ENCODE measurements around the gene DENND1B.
"Not testable (repeated sequence)": the region's sequence is repeated elsewhere in the genome, so short reads cannot be mapped to it uniquely, and the experiment has no call there.

DENND1B gene

GRCh38 chr1:197743578-197743977, 31.7 kb downstream of the DENND1B start:
- DNase-seq (ENCODE audit: low read depth): no peak

- no peak for DNase-seq (ENCODE audit: low read depth)
These were observed 34.3 kb downstream of the DENND1B start for GRCh38 chr1:197740992-197741391.

- no peak for DNase-seq (ENCODE audit: low read depth)
These were observed 36.4 kb downstream of the DENND1B start for GRCh38 chr1:197738927-197739326.

GRCh38 chr1:197737916-197738315, 37.4 kb downstream of the DENND1B start:
- no peak for DNase-seq (ENCODE audit: low read depth)

DNA sequence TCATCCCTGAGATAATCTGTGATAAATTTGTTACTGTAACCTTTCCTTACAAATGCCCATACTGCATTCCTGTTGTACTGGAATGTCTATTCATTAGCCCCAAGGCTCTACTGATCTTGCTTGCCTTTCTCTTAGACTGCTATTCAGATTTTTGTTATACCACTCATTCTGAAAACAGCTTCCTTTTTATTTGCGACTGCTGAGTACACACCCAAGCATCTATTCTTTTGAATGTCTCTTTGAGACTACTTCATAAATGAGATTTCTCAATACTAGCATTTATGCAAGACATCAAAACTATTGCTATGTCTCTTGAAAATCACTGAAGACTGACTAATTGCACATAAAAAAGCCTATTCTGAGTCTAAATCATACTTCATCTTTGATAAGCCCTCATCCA, 38.6 kb downstream of the DENND1B start:
- DNase-seq (ENCODE audit: low read depth): no peak

DNA sequence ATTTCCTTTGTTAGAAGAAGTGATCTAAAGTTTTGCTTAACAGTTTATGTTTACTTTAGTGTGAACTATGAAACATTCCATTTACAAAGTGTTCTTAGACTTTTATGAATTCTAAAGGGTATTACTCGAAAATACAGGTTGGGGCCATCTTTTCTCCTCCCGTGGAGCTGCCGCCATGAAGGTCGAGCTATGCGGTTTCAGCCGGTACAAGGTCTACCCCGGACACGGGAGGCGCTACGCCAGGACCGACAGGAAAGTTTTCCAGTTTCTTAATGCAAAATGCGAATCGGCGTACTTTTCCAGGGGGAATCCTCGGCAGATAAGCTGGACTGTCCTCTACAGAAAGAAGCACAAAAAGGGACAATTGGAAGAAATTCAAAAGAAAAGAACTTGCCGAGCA, 39.8 kb downstream of the DENND1B start:
- DNase-seq (ENCODE audit: low read depth): no peak

- DNase-seq (ENCODE audit: low read depth): no peak
These were observed 42.0 kb downstream of the DENND1B start for GRCh38 chr1:197733324-197733723.

- no peak for DNase-seq (ENCODE audit: low read depth)
These were observed 43.1 kb downstream of the DENND1B start for GRCh38 chr1:197732187-197732586.

DNA sequence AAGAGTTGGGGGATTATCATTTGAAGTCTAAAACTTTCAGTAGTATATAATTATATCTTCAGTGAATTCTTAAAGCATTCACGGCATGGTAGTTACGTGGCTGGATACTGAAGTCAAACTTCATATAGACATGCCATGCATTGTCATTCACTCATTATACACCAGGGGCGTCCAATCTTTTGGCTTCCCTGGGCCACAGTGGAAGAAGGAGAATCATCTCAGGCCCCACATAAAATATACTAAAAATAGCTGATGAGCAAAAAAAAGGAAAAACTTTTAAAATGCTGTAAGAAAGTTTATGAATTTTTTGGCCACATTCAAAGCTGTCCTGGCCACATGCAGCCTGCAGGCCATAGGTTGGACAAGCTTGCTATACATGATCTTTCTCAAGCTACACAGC, 43.8 kb downstream of the DENND1B start:
- no peak for DNase-seq (ENCODE audit: low read depth)

DNA sequence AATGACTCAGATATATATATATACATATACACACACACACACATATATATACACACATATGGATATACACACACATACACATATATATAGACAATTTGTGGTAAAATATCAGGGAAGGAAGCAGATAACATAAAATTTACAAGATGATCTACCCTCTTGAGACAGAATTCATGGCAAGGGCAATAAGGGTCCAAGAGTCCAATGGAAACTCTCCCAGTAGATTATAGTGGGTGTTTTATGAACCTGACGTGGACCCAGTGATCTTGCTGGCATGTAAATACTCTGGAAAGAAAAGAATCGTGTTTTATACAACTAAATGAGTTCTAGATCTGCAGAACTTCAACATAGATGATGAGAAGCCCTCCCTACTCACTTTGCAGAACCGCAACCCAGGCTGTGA, 49.3 kb downstream of the DENND1B start:
- no peak for DNase-seq (ENCODE audit: low read depth)

DNA sequence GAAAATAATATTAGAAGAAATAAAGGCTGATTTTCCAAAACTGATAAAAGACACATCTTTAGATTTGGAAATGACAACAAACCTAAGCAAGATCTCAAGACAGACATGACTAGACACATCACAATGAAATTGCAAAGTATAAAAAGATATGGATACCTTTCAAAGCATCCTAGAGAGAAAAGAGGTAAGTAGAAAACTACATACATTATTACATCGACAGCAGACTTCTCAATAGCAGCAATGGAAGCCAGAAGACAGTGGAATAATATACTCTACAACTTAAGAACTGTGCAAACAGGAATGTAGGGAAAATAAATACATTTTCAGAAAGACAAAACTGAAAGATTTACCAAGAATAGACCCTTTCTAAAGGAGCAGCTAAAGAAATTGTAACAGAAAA, 50.2 kb downstream of the DENND1B start:
- no peak for DNase-seq (ENCODE audit: low read depth)

DNA sequence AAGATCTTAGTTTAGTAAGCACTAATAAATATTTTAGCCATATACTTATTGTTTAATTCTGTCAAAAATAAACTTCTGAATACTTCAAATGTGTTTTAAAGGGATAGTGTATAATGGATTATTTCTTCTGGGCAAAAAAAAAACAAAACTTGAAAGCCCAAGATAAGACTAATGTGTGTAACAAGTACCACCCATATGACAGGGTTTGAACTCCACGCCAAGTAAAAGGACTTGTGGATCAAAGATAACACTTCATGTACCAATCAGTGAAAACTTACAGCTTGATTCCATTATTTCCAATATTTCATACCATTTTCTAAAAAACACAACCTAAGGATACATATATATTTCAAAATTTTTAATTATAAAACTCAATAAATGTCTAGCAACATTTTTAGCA, 59.5 kb downstream of the DENND1B start:
- no peak for DNase-seq (ENCODE audit: low read depth)

- DNase-seq (ENCODE audit: low read depth): no peak
These were observed 68.7 kb downstream of the DENND1B start for GRCh38 chr1:197706601-197707000.

DNA sequence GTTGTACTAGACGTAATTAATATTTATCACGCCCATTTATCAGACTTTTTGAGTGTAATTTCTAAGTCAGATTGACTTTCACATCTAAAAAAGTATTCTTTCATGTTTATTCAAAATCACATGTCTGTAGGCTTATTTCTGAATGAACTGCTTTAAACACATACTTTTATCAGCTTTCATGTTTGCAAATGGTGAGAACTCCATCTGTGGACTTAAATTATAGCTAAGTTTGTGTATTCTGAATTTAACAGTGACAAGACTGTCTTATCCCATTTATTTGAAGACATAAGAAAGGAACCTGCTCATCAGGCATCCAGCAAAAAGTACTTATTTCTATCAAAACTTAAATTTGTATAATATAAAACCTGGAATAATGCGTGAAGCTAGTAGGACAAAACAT, 69.3 kb downstream of the DENND1B start:
- DNase-seq (ENCODE audit: low read depth): no peak

GRCh38 chr1:197700688-197701087, 74.6 kb downstream of the DENND1B start:
- DNase-seq (ENCODE audit: low read depth): not testable (repeated sequence)

DNA sequence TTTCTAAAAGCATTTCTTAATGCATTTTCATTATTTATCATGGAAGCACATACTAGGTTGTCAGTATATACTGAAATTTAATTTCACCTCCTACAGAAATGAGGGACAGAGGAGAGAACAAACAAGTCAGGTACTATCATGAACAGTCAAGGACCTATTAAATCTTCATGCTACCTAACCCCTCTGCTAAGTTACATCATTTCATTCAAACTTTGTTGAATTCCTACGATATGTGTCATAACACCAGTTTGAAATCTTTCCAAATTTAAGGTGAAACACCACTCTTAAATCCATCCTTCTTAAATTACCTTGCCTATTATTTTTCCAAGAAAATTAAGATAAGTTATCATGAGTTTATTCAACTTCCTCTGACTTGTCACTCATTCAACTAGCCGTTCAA, 78.9 kb downstream of the DENND1B start:
- no peak for DNase-seq (ENCODE audit: low read depth)

DNA sequence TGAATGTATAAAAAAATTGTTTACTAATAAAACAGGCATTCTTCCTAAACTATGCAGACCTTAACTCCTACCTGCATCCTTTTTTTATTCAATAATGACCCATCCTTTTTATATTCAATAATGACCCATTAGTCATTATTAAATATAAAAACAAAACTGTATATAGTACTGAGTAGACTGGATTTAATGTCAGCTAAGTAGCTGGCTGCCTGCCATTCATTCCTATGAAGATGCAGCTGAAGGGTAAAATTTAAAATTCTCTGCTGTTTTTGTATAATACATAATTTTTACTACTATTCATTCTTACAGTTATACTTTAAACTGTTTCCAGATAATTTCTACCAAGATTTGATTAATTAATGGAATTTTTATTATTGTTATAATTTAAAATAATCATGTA, 79.3 kb downstream of the DENND1B start:
- no peak for DNase-seq (ENCODE audit: low read depth)

GRCh38 chr1:197692965-197693364, 82.3 kb downstream of the DENND1B start:
- no peak for DNase-seq (ENCODE audit: low read depth)

DNA sequence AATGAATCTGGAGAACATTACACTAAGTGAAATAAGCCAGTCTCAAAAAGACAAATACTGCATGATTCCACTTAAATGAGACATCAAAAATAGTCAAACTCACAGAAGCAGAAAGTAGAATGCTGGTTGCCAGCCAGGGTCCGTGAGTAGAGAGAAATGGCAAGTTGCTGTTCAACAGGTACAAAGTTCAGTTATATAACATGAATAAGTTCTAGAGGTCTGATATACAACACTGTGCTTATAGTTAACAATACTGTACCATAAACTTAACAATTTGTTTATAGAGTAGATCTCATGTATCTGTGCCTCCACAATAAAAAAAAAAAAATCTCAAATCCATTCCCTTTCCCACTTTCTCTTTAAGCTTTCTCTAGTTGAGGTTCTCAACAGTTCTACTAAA, 83.5 kb downstream of the DENND1B start:
- DNase-seq (ENCODE audit: low read depth): no peak

GRCh38 chr1:197690074-197690473, 85.2 kb downstream of the DENND1B start:
- no peak for DNase-seq (ENCODE audit: low read depth)

GRCh38 chr1:197688233-197688632, 87.0 kb downstream of the DENND1B start:
- no peak for DNase-seq (ENCODE audit: low read depth)

GRCh38 chr1:197686702-197687355, 88.5 kb downstream of the DENND1B start:
- DNase-seq (ENCODE audit: low read depth): no peak

- DNase-seq (ENCODE audit: low read depth): no peak
These were observed 89.0 kb downstream of the DENND1B start for GRCh38 chr1:197686231-197686630.

- no peak for DNase-seq (ENCODE audit: low read depth)
These were observed 89.5 kb downstream of the DENND1B start for GRCh38 chr1:197685785-197686184.

Data from stimulated activated CD8-positive, alpha-beta memory T cell treated with anti-CD3 and anti-CD28 coated beads, Interleukin-4, amount 100 ng/mL, for 24 hours (primary cell).